Chondrocyte (in vitro differentiated cells): ENCODE measurements around the gene NOTCH1. TPM values are rescaled to one million over a fixed set of nuclear protein-coding genes. Genes with fewer than 3 reads are reported as not detected.

ENCODE experiments used
- DNase-seq: peaks from one replicate; pipeline ENCODE4 v3.0.0; 2021; ENCODE audit warnings: mixed read lengths, low spot score
- H3K27ac Mint-ChIP-seq: one replicate; pipeline ENCODE4 v1.8.0; 2021; ENCODE audit warnings: mild to moderate bottlenecking, moderate library complexity, mixed read lengths; ENCODE audit not compliant: unreplicated experiment
- H3K27me3 Mint-ChIP-seq: 2 replicates; pipeline ENCODE4 v1.8.0; 2021; ENCODE audit warnings: low read depth, mixed read lengths
- H3K36me3 Mint-ChIP-seq: 2 replicates; pipeline ENCODE4 v1.8.0; 2021; ENCODE audit warnings: low read depth, mixed read lengths
- H3K4me1 Mint-ChIP-seq: 2 replicates; pipeline ENCODE4 v1.8.0; 2021; ENCODE audit warnings: low read depth, mild to moderate bottlenecking, mixed read lengths
- H3K4me3 Mint-ChIP-seq: one replicate; pipeline ENCODE4 v1.8.0; 2021; ENCODE audit warnings: mild to moderate bottlenecking, moderate library complexity, mixed read lengths; ENCODE audit not compliant: unreplicated experiment
- H3K9me3 Mint-ChIP-seq: 2 replicates; pipeline ENCODE4 v1.8.0; 2021; ENCODE audit warnings: low read depth, mixed read lengths
- CTCF ChIP-seq: fragments of 200-600 bp; sonication (generic); IDR thresholded peaks from 2 replicates; pipeline ENCODE4 v1.5.0; 2021; ENCODE audit warnings: antibody characterized with exemption, mild to moderate bottlenecking, moderate library complexity
- total RNA-seq: library from RNA; stranded (reverse); gene quantifications from 3 replicates; pipeline ENCODE4 v1.2.1, GENCODE V29; 2021

Gene NOTCH1
- total RNA-seq, 1 donor from 2014 or later = 28.7 TPM

DNA sequence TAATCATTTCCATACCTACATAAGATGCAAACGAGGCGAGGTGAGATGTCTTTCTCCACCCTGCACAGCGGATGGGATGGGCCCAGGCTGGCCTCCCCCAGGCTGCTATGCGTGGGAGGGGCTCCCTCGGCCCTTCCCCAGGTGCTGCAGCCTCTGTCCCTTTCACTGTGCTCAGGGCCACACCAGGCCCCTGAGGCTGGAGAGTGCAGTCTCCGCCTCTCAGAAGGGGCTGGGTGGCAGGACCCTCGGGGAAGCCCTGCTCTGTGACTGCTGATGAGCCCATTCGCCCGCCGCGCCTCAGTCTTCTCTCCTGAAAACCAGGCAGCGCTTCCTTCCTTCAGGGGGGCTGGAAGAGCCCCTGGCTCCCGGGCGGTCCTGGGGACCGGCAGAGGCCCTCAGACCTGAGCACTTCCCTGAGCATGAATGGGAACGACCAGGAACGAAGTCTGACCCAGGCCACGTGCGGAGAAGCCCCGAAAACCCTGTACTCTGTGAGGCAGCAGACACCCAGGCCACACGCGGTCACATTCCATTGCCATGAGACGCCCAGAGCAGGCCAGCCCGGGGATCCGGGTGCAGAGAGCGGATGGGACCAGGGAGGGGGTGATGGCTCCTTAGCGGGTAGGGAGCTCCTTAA, 21.9 kb upstream of the NOTCH1 start:
- Mint-ChIP-seq H3K27ac (peak overlapping the region; percentile 84), H3K36me3 (no peaks in the 10 kb centered on the region), H3K4me3 (no peak overlapping the region), H3K9me3 (no peaks in the 10 kb centered on the region), H3K4me1 (peaks cover 70% of the 10 kb centered on the region), H3K27me3 (no peaks in the 10 kb centered on the region)
- TF ChIP-seq CTCF = no peak
- no peak for DNase-seq

DNA sequence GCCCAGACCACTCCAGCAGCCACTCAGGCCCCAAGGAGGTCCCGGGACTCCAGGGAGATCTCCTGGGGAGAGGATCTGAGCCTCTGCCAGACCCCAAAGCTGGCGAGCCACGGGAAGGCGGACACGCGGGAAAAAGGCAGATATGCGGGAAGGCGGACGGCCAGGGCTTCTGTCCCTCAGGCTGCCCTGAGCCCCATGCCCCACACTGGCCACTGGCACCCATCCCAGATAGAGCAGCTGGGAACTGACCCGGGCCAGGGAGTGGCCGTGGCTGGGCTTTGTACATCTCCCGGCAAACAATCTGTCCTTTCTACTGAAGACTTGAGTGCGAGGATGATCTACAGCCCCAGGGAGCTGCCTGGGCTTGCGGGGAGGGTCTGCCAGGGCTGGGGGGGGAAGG, 21.1 kb upstream of the NOTCH1 start:
- peaks cover 62% of the 10 kb centered on the region for H3K4me1 Mint-ChIP-seq
- H3K36me3 Mint-ChIP-seq = no peaks in the 10 kb centered on the region
- peak overlapping the region; percentile 4 for H3K4me3 Mint-ChIP-seq
- no peak for TF ChIP-seq CTCF
- no peaks in the 10 kb centered on the region for H3K9me3 Mint-ChIP-seq
- no peaks in the 10 kb centered on the region for H3K27me3 Mint-ChIP-seq
- H3K27ac Mint-ChIP-seq = peak overlapping the region; percentile 80
- DNase-seq = no peak

GRCh38 chr9:136566553-136566895, 20.7 kb upstream of the NOTCH1 start:
- H3K27ac Mint-ChIP-seq = peak overlapping the region; percentile 80
- H3K36me3 Mint-ChIP-seq = no peaks in the 10 kb centered on the region

DNA sequence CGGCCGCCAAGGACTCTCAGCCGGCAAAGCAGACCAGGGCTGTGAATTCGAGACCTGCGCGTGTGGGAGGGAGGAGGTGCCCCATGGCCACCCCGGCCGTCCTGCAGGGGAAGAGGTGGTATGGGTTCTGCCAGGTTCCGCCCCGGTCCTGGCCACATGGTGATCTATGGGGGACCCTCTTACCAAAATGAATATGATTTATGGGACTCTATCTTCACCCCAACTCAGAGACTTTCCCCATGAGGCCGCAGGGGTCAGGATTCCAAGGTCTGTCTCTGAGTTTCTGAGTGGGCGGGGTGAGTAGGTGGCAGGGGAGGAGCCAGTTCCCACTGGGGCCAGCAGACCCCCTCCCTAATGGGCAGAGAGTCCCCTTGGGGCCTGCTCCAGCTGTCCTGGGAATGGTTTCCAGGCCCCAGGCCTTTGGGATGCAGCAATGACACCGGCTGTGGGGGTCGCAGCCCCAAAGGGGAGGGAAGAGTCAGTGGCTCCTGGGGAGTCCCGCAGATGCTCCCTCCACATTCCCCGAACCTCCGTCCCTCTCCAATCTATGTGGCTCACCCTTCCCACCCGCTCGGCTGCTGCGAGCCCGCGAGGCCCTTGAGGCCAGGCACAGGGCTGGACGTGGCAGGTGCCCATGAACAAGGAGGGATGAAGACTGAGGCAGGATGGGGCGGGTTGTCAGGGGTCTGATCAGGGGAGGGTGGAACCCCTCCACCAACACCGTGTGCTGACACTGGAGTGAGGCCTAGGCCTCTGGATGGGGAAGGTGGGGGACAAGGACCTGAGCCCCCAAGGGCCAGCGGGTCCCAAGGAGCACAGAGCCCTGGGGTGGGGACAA, 20.1 kb upstream of the NOTCH1 start:
- no peaks in the 10 kb centered on the region for H3K27me3 Mint-ChIP-seq
- H3K9me3 Mint-ChIP-seq = no peaks in the 10 kb centered on the region
- no peak overlapping the region for H3K4me3 Mint-ChIP-seq
- no peak for TF ChIP-seq CTCF
- H3K4me1 Mint-ChIP-seq = peaks cover 52% of the 10 kb centered on the region
- H3K36me3 Mint-ChIP-seq = no peaks in the 10 kb centered on the region
- DNase-seq = no peak
- peak overlapping the region; percentile 81 for H3K27ac Mint-ChIP-seq

More at GRCh38 chr9:136566553-136566895, 20.7 kb upstream of the NOTCH1 start:
- Mint-ChIP-seq H3K9me3 (no peaks in the 10 kb centered on the region), H3K27me3 (no peaks in the 10 kb centered on the region), H3K4me1 (peaks cover 58% of the 10 kb centered on the region), H3K4me3 (peak overlapping the region; percentile 4)
- no peak for TF ChIP-seq CTCF
- no peak for DNase-seq

GRCh38 chr9:136565086-136565714, 19.4 kb upstream of the NOTCH1 start:
- Mint-ChIP-seq H3K4me1 (peaks cover 50% of the 10 kb centered on the region), H3K27me3 (no peaks in the 10 kb centered on the region), H3K27ac (peak overlapping the region; percentile 81), H3K4me3 (no peak overlapping the region), H3K36me3 (no peaks in the 10 kb centered on the region), H3K9me3 (no peaks in the 10 kb centered on the region)
- no peak for DNase-seq
- no peak for TF ChIP-seq CTCF
